OCI-LY7 (cell line): ENCODE results near the gene IQGAP2. TPM values are rescaled to one million over a fixed set of nuclear protein-coding genes. Genes with fewer than 3 reads are reported as not detected.

Experiments used
- BruUV-seq: library from RNA; stranded (reverse); fragments of 400-500 nt; replicated peaks from 2 replicates; lab custom pipeline; 2021; lab: Mats Ljungman, UMichigan
- CTCF ChIA-PET: fragments of 300-600 bp; sonication (Branson Sonifier 250); formaldehyde crosslinking; loops from one replicate; lab custom pipeline; 2022; ENCODE audit warnings: antibody characterized with exemption; ENCODE audit not compliant: unreplicated experiment; lab: Charles Lee
- POLR2A ChIA-PET: fragments of 300-600 bp; sonication (Branson Sonifier 250); formaldehyde crosslinking; loops from one replicate; lab custom pipeline; 2022; ENCODE audit warnings: antibody characterized with exemption; lab: Charles Lee
- DNase-seq: peaks from one replicate; pipeline ENCODE4 v3.0.0-alpha.2; 2015; ENCODE audit warnings: low spot score
- H2AFZ ChIP-seq: fragments of 200-600 bp; sonication (generic), shearing (Covaris generic); 2 replicates; pipeline ENCODE4 v1.6.1; 2014; ENCODE audit warnings: mild to moderate bottlenecking, antibody characterized with exemption, low read length, moderate library complexity
- H3K27ac ChIP-seq: fragments of 200-600 bp; sonication (generic); 2 replicates; pipeline ENCODE4 v1.5.1; 2014; ENCODE audit warnings: mixed run types, low read depth, mild to moderate bottlenecking, moderate library complexity, low read length, inconsistent platforms; ENCODE audit not compliant: poor library complexity, severe bottlenecking
- H3K36me3 ChIP-seq: fragments of 200-600 bp; sonication (generic); 2 replicates; pipeline ENCODE4 v1.6.1; 2014; ENCODE audit warnings: mild to moderate bottlenecking, antibody characterized with exemption, low read length, moderate library complexity, mixed read lengths; ENCODE audit not compliant: insufficient read depth
- H3K4me1 ChIP-seq: fragments of 200-600 bp; sonication (generic); 2 replicates; pipeline ENCODE4 v1.5.1; 2014; ENCODE audit warnings: mild to moderate bottlenecking, low read length; ENCODE audit not compliant: insufficient read depth, poor library complexity, severe bottlenecking
- H3K4me2 ChIP-seq: fragments of 200-600 bp; sonication (generic); 2 replicates; pipeline ENCODE4 v1.6.1; 2014; ENCODE audit warnings: mild to moderate bottlenecking, low read length
- H3K4me3 ChIP-seq: fragments of 200-600 bp; sonication (generic); 2 replicates; pipeline ENCODE4 v1.5.1; 2014; ENCODE audit warnings: mild to moderate bottlenecking, low read depth, low read length; ENCODE audit not compliant: poor library complexity, severe bottlenecking
- H3K79me2 ChIP-seq: fragments of 200-600 bp; sonication (generic); 2 replicates; pipeline ENCODE4 v1.6.1; 2016; ENCODE audit warnings: low read depth, mild to moderate bottlenecking, low read length, moderate library complexity, mixed read lengths; ENCODE audit not compliant: insufficient read depth
- H3K9me2 ChIP-seq: fragments of 200-600 bp; sonication (generic); 2 replicates; pipeline ENCODE4 v1.6.1; 2016; ENCODE audit warnings: mild to moderate bottlenecking, low read length, mixed read lengths; ENCODE audit not compliant: insufficient read depth
- H3K9me3 ChIP-seq: fragments of 200-600 bp; sonication (generic); 2 replicates; pipeline ENCODE4 v1.6.1; 2014; ENCODE audit warnings: mild to moderate bottlenecking, mixed run types, low read length, mixed read lengths
- H4K20me1 ChIP-seq: fragments of 200-600 bp; sonication (generic); 2 replicates; pipeline ENCODE4 v1.6.1; 2014; ENCODE audit warnings: mild to moderate bottlenecking, antibody characterized with exemption, low read length, moderate library complexity, mixed read lengths; ENCODE audit not compliant: insufficient read depth
- CTCF ChIP-seq: fragments of 200-600 bp; sonication (generic); conservative IDR thresholded peaks from 2 replicates; pipeline ENCODE4 v1.5.1; 2014; ENCODE audit warnings: mild to moderate bottlenecking, antibody characterized with exemption, low read length, moderate library complexity, mixed read lengths
- EZH2phosphoT487 ChIP-seq: fragments of 200-600 bp; sonication (generic); IDR thresholded peaks from 2 replicates; pipeline ENCODE4 v1.6.1; 2018; ENCODE audit warnings: low read depth, borderline replicate concordance, mild to moderate bottlenecking, mixed run types, antibody characterized with exemption, low read length, moderate library complexity, mixed read lengths
- intact Hi-C: fragments of 100-400 bp; cut with micrococcal nuclease; formaldehyde crosslinking; loops from one replicate; pipeline ENCODE4 v1.10.0; 2022; ENCODE audit not compliant: unreplicated experiment
- total RNA-seq, 2 experiments: library from RNA; depleted of rRNA in 1 of 2; stranded (reverse); fragments of >200 nt in 1 of 2; shearing (Covaris generic) in 1 of 2; gene quantifications; 2 replicates each; pipeline ENCODE4 v1.2.3, GENCODE V29; 2014 to 2022

Gene IQGAP2
- total RNA-seq, 2 experiments from 2014 or later: 30.0 to 50.2 TPM

DNA sequence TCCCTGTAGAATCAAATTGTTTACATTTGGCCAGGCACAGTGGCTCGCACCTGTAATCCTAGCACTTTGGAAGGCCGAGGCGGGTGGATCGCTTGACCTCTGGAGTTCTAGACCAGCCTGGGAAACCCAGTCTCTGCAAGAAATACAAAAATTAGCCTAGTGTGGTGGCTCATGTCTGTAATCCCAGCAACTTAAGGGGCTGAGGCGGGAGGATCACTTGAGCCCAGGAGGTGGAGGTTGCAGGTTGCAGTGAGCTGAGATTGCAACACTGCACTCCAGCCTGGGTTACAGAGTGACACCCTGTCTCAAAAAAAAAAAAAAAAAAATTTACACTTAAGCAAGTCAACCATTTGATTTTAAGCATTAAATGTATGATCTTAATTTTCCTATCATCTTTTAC, 17.5 kb upstream of the IQGAP2 start:
- CTCF ChIA-PET: no interaction called here

DNA sequence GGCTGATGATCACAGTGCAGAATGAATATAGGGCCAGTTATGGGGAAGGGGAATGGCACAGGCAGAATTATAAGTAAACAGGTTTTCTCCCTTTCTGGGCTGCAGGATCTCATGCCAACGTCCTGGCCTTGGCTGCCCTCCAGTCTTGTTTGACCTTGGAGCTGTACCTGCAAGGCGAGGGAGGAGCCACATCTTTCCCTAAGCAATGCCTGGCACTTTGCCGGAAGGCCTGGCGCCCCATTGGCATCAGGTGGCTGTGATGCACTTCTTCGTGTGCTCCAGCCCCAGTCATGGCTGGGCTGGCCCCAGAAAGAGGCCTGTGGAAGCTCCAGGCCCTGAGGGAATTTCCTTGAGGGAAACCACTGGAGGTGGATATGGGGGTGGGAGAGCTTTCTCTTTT, 16.7 kb upstream of the IQGAP2 start:
- H3K4me3 ChIP-seq: no peak overlapping the region
- H4K20me1 ChIP-seq: no peaks in the 10 kb centered on the region
- H3K79me2 ChIP-seq: no peaks in the 10 kb centered on the region
- BruUV-seq: no TSS peak
- ChIA-PET POLR2A (interaction anchor here (0.9 to 1.4 kb wide), 4 partner anchors 11 to 20 kb away, joined by 3 to 5 read pairs (median 4); partner anchors contain the start of gene IQGAP2), CTCF (no interaction called here)
- no peaks in the 10 kb centered on the region for H3K36me3 ChIP-seq
- no peak overlapping the region for H3K4me2 ChIP-seq
- peaks cover 3% of the 10 kb centered on the region for H3K4me1 ChIP-seq
- intact Hi-C loops: no loop called here
- H3K9me2 ChIP-seq: no peaks in the 10 kb centered on the region
- H3K27ac ChIP-seq: no peak overlapping the region
- no peaks in the 10 kb centered on the region for H3K9me3 ChIP-seq
- TF ChIP-seq EZH2phosphoT487 (no peak), CTCF (no peak)
- no peak overlapping the region; the same call in 1 of the 2 replicates for H2AFZ ChIP-seq
- no peak for DNase-seq

More for the DNA sequence above, 17.5 kb upstream of the IQGAP2 start:
- intact Hi-C loops: no loop called here
- POLR2A ChIA-PET: interaction anchor here (0.9 to 1.4 kb wide), 3 partner anchors 12 to 20 kb away, joined by 3 to 5 read pairs (median 4); partner anchors contain the start of gene IQGAP2
- Histone ChIP-seq H3K27ac (no peak overlapping the region), H3K36me3 (no peaks in the 10 kb centered on the region), H3K4me3 (no peak overlapping the region), H4K20me1 (no peaks in the 10 kb centered on the region), H3K4me2 (no peak overlapping the region), H3K79me2 (no peaks in the 10 kb centered on the region), H3K9me2 (no peaks in the 10 kb centered on the region), H3K9me3 (no peaks in the 10 kb centered on the region), H3K4me1 (no peaks in the 10 kb centered on the region), H2AFZ (no peak overlapping the region)
- no TSS peak for BruUV-seq
- DNase-seq: no peak
- no peak for TF ChIP-seq EZH2phosphoT487
- TF ChIP-seq CTCF: no peak

DNA sequence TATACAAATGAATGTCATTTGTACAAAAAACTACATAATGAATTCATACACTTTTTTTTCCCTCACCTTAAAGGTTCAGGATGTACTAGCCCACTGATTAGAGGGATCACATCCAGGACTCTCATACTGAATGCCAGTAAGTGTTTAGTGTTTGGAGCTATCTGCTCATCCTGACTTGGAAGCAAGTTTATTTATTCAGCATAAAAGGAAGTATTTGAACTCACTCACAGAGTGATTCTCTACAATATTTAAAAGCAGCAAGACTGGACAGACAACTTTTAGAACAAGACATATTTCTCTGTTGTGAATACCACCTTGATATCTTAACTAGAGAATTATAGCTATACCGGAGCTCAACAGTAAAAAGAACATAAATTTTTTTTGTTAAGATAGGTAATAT, 14.8 kb upstream of the IQGAP2 start:
- H3K4me3 ChIP-seq: no peak overlapping the region
- H3K36me3 ChIP-seq: no peaks in the 10 kb centered on the region
- no TSS peak for BruUV-seq
- ChIA-PET POLR2A (interaction anchor here (0.6 to 2.0 kb wide), 5 partner anchors 9 to 103 kb away, joined by 3 to 13 read pairs (median 5); partner anchors contain the start of gene IQGAP2), CTCF (no interaction called here)
- no peak overlapping the region for H3K4me2 ChIP-seq
- H3K9me3 ChIP-seq: no peaks in the 10 kb centered on the region
- H3K4me1 ChIP-seq: peaks cover 3% of the 10 kb centered on the region
- intact Hi-C loops: no loop called here
- no peaks in the 10 kb centered on the region for H3K79me2 ChIP-seq
- no peaks in the 10 kb centered on the region for H3K9me2 ChIP-seq
- no peaks in the 10 kb centered on the region for H4K20me1 ChIP-seq
- no peak for TF ChIP-seq EZH2phosphoT487
- TF ChIP-seq CTCF: no peak
- H3K27ac ChIP-seq: no peak overlapping the region
- no peak for DNase-seq
- no peak overlapping the region for H2AFZ ChIP-seq
